Right cardiac atrium (tissue), 5 donors: ENCODE measurements around the gene UNC50. TPM values are rescaled to one million over a fixed set of nuclear protein-coding genes. Genes with fewer than 3 reads are reported as not detected.
"Not testable (repeated sequence)": the region's sequence is repeated elsewhere in the genome, so short reads cannot be mapped to it uniquely, and the experiment has no call there.

Experiments used
- ATAC-seq, 2 donors: fragments of 200-7000 bp; cut with Tn5 transposase; one replicate each; pipeline versions ENCODE4 v1.8.0 to v1.9.1; 2020; ENCODE audit warnings: moderate library complexity in 2 of 2, mild to moderate bottlenecking in 1 of 2
- DNase-seq, 3 donors: peaks; one replicate each; pipeline ENCODE4 v3.0.0-alpha.2; 2020
- H3K27ac ChIP-seq: one replicate; pipeline ENCODE4 v1.5.1; 2013; ENCODE audit warnings: mild to moderate bottlenecking, low read length, control low read depth, moderate library complexity
- H3K27me3 ChIP-seq: one replicate; pipeline ENCODE4 v1.6.1; 2013; ENCODE audit not compliant: control insufficient read depth, insufficient read depth
- H3K4me1 ChIP-seq: one replicate; pipeline ENCODE4 v1.6.1; 2013; ENCODE audit warnings: low read length; ENCODE audit not compliant: control insufficient read depth, insufficient read depth
- H3K4me3 ChIP-seq: one replicate; pipeline ENCODE4 v1.5.1; 2013; ENCODE audit warnings: low read length, control low read depth
- H3K9me3 ChIP-seq: one replicate; pipeline ENCODE4 v1.6.1; 2013; ENCODE audit warnings: low read length; ENCODE audit not compliant: control insufficient read depth
- WGBS: extraction: QIAGEN DNeasy Blood & Tissue Kit; methylation state at CpG from one replicate; pipeline ENCODE4 v1.1.7; 2013; 5-methylcytosine and 5-hydroxymethylcytosine counted together
- intact Hi-C, 4 donors: fragments of 100-400 bp; cut with DNase I; formaldehyde crosslinking; loops; one replicate each; pipeline versions ENCODE4 v1.11.0 to v1.14.0; 2022 to 2023
- polyA plus RNA-seq: library from polyadenylated mRNA; stranded (reverse); fragments of 200-250 nt; gene quantifications from one replicate; pipeline ENCODE4 v1.2.3, GENCODE V29; 2013
- total RNA-seq, 4 donors: library from RNA; stranded (reverse); fragmentation: NEBNext Ultra II Directional; extraction: Animal tissue kit (Norgen Biotek cat#: 25700); gene quantifications; one replicate each; pipeline ENCODE4 v1.2.1, GENCODE V29; 2021
- donor health status: healthy with polysubstance abuse.
- donor health status: DM: no; HTN: yes; CAD: no.
- donor health status: DM: no; HTN: no; CAD: no.
- donor health status: DM: no; HTN: yes; CAD: no; lungs with severe emphysema.
- donor health status: DM: yes; HTN: yes; CAD: no.

Gene UNC50
- total and polyA plus RNA-seq, 5 donors = 29.4 to 38.1 (median 31.4) TPM

- no peaks in the 10 kb centered on the region for H3K9me3 ChIP-seq
- no peak overlapping the region for H3K4me3 ChIP-seq
- 90% methylated on average over 6 of the region's 6 CpGs for WGBS
- H3K27ac ChIP-seq = no peak overlapping the region
- ATAC-seq = no peak
- no peaks in the 10 kb centered on the region for H3K4me1 ChIP-seq
- no peak for DNase-seq
- H3K27me3 ChIP-seq = no peaks in the 10 kb centered on the region
- intact Hi-C loops = no loop called here
Observed at GRCh38 chr2:98586551-98587140, 21.7 kb upstream of the UNC50 start.

- intact Hi-C loops = no loop called here
- no peaks in the 10 kb centered on the region for H3K9me3 ChIP-seq
- no peak overlapping the region for H3K27ac ChIP-seq
- no peak for ATAC-seq
- no peak overlapping the region for H3K4me3 ChIP-seq
- WGBS = 85% methylated on average over 4 of the region's 4 CpGs
- H3K4me1 ChIP-seq = no peaks in the 10 kb centered on the region
- DNase-seq = no peak
- no peaks in the 10 kb centered on the region for H3K27me3 ChIP-seq
Observed at GRCh38 chr2:98588880-98589431, 19.4 kb upstream of the UNC50 start.

- DNase-seq (no peak), ATAC-seq (no peak)
- intact Hi-C loops = no loop called here
- Histone ChIP-seq H3K4me1 (no peaks in the 10 kb centered on the region), H3K27ac (no peak overlapping the region), H3K27me3 (no peaks in the 10 kb centered on the region), H3K4me3 (no peak overlapping the region), H3K9me3 (no peaks in the 10 kb centered on the region)
- 97% methylated on average over 4 of the region's 4 CpGs for WGBS
Observed at GRCh38 chr2:98589489-98589888, 18.9 kb upstream of the UNC50 start.

GRCh38 chr2:98592565-98592964 is 15.8 kb upstream of the UNC50 start:
- 94% methylated on average over 8 of the region's 8 CpGs for WGBS
- intact Hi-C loops = no loop called here
- H3K4me3 ChIP-seq = no peak overlapping the region
- no peak overlapping the region for H3K27ac ChIP-seq
- H3K9me3 ChIP-seq = no peaks in the 10 kb centered on the region
- DNase-seq (no peak), ATAC-seq (peak in 1 of 2 donors; percentile 22)
- H3K4me1 ChIP-seq = no peaks in the 10 kb centered on the region
- H3K27me3 ChIP-seq = no peaks in the 10 kb centered on the region

- H3K4me1 ChIP-seq, ATAC-seq, H3K9me3 ChIP-seq, H3K27ac ChIP-seq, H3K4me3 ChIP-seq, intact Hi-C loops, DNase-seq, H3K27me3 ChIP-seq: not testable (repeated sequence)
- WGBS = 90% methylated on average over 2 of the region's 4 CpGs
Observed at GRCh38 chr2:98594665-98595064, 13.7 kb upstream of the UNC50 start.

GRCh38 chr2:98598781-98599428 is 9.5 kb upstream of the UNC50 start:
- intact Hi-C loops = no loop called here
- no peaks in the 10 kb centered on the region for H3K4me1 ChIP-seq
- whole genome bisulfite sequencing = 93% methylated on average over 1 of the region's 1 CpG
- ATAC-seq (no peak), DNase-seq (no peak)
- no peaks in the 10 kb centered on the region for H3K9me3 ChIP-seq
- H3K4me3 ChIP-seq = no peak overlapping the region
- no peak overlapping the region for H3K27ac ChIP-seq
- no peaks in the 10 kb centered on the region for H3K27me3 ChIP-seq

GRCh38 chr2:98601532-98602132 is 6.8 kb upstream of the UNC50 start:
- Histone ChIP-seq H3K4me3 (no peak overlapping the region), H3K27ac (no peak overlapping the region), H3K27me3 (no peaks in the 10 kb centered on the region), H3K9me3 (no peaks in the 10 kb centered on the region), H3K4me1 (peaks cover 2% of the 10 kb centered on the region)
- ATAC-seq (peak; percentile 71 to 76), DNase-seq (no peak)
- 61% methylated on average over 3 of the region's 3 CpGs for WGBS
- intact Hi-C loops = loop anchor here in 2 of 4 donors (10.0 kb wide), 1 partner anchor 187 kb away; no protein-coding TSS in a partner anchor

- no peak for DNase-seq
- no peaks in the 10 kb centered on the region for H3K9me3 ChIP-seq
- 82% methylated on average over 2 of the region's 2 CpGs for WGBS
- no peaks in the 10 kb centered on the region for H3K27me3 ChIP-seq
- no peak for ATAC-seq
- intact Hi-C loops = loop anchor here in 2 of 4 donors (10.0 kb wide), 1 partner anchor 190 kb away; no protein-coding TSS in a partner anchor
- no peak overlapping the region for H3K27ac ChIP-seq
- peaks cover 7% of the 10 kb centered on the region for H3K4me1 ChIP-seq
- H3K4me3 ChIP-seq = no peak overlapping the region
Observed at GRCh38 chr2:98604547-98604946, 3.8 kb upstream of the UNC50 start.

- intact Hi-C loops = loop anchor here in 3 of 4 donors (5.0 to 10.0 kb wide), 2 partner anchors 190 to 193 kb away; no protein-coding TSS in a partner anchor
- no peaks in the 10 kb centered on the region for H3K27me3 ChIP-seq
- DNase-seq = no peak
- no peak overlapping the region for H3K27ac ChIP-seq
- peaks cover 7% of the 10 kb centered on the region for H3K4me1 ChIP-seq
- WGBS = 73% methylated on average over 3 of the region's 3 CpGs
- no peaks in the 10 kb centered on the region for H3K9me3 ChIP-seq
- H3K4me3 ChIP-seq = no peak overlapping the region
- no peak for ATAC-seq
Observed at GRCh38 chr2:98605076-98605475, 3.3 kb upstream of the UNC50 start.

GRCh38 chr2:98606431-98606830 is 2.0 kb upstream of the UNC50 start:
- 85% methylated on average over 7 of the region's 7 CpGs for WGBS
- intact Hi-C loops = loop anchor here in 3 of 4 donors (5.0 to 10.0 kb wide), 2 partner anchors 192 to 194 kb away; no protein-coding TSS in a partner anchor

GRCh38 chr2:98607104-98607503 is 1.3 kb upstream of the UNC50 start:
- Histone ChIP-seq H3K4me3 (peak overlapping the region; percentile 67), H3K4me1 (peaks cover 7% of the 10 kb centered on the region), H3K9me3 (no peaks in the 10 kb centered on the region), H3K27me3 (no peaks in the 10 kb centered on the region), H3K27ac (no peak overlapping the region)
- DNase-seq (no peak), ATAC-seq (no peak)
- WGBS = 62% methylated on average over 6 of the region's 6 CpGs
- intact Hi-C loops = loop anchor here in 3 of 4 donors (5.0 to 10.0 kb wide), 2 partner anchors 192 to 195 kb away; no protein-coding TSS in a partner anchor

More at GRCh38 chr2:98606431-98606830, 2.0 kb upstream of the UNC50 start:
- H3K4me1 ChIP-seq = peaks cover 7% of the 10 kb centered on the region
- no peak for DNase-seq
- H3K27ac ChIP-seq = no peak overlapping the region
- no peak for ATAC-seq
- no peak overlapping the region for H3K4me3 ChIP-seq
- no peaks in the 10 kb centered on the region for H3K27me3 ChIP-seq
- H3K9me3 ChIP-seq = no peaks in the 10 kb centered on the region
